ENCODE measurements around the gene THBS3.

GRCh38 chr1:155241069-155241679, 33.5 kb upstream of the THBS3 start:
- no peak for TF ChIP-seq CTCF (conservative IDR thresholded peaks at IDR 0.05; ENCODE audit: low read length)
- TF ChIP-seq EZH2phosphoT487 (IDR thresholded peaks at IDR 0.05; ENCODE audit: borderline replicate concordance, low read depth, low read length) = no peak
